COR-L47 (cell line): ENCODE results near the gene CAMKV.

Experiments used
- DNase-seq: peaks from one replicate; lab custom pipeline; 2025; lab: John Stamatoyannopoulos, UW

CAMKV gene

GRCh38 chr3:49896345-49896744 is 26.6 kb upstream of the CAMKV start:
- DNase-seq, result no peak

GRCh38 chr3:49895791-49896190 is 26.1 kb upstream of the CAMKV start:
- DNase-seq, result no peak

GRCh38 chr3:49889296-49889695 is 19.6 kb upstream of the CAMKV start:
- no peak for DNase-seq

- DNase-seq, result no peak
Observed at GRCh38 chr3:49886922-49887265, 17.2 kb upstream of the CAMKV start.

- no peak for DNase-seq
Observed at GRCh38 chr3:49883998-49884397, 14.3 kb upstream of the CAMKV start.

- DNase-seq, result no peak
Observed at GRCh38 chr3:49882166-49882565, 12.5 kb upstream of the CAMKV start.

- DNase-seq, result no peak
Observed at GRCh38 chr3:49880581-49881315, 11.0 kb upstream of the CAMKV start.

GRCh38 chr3:49879721-49880120 is 10.0 kb upstream of the CAMKV start:
- no peak for DNase-seq

GRCh38 chr3:49878686-49879085 is 9.0 kb upstream of the CAMKV start:
- no peak for DNase-seq

- DNase-seq, result no peak
Observed at GRCh38 chr3:49877716-49878115, 8.0 kb upstream of the CAMKV start.

GRCh38 chr3:49876567-49876966 is 6.9 kb upstream of the CAMKV start:
- DNase-seq, result no peak

- DNase-seq, result no peak
Observed at GRCh38 chr3:49873623-49874022, 3.9 kb upstream of the CAMKV start.

GRCh38 chr3:49872801-49873281 is 3.1 kb upstream of the CAMKV start:
- no peak for DNase-seq

GRCh38 chr3:49871531-49872153 is 1.9 kb upstream of the CAMKV start:
- no peak for DNase-seq

GRCh38 chr3:49868862-49869466 is 742 bp downstream of the CAMKV start:
- DNase-seq, result no peak

- DNase-seq, result no peak
Observed at GRCh38 chr3:49867871-49868321, 1.8 kb downstream of the CAMKV start.

- DNase-seq, result no peak
Observed at GRCh38 chr3:49867400-49867799, 2.3 kb downstream of the CAMKV start.

GRCh38 chr3:49865198-49865784 is 4.4 kb downstream of the CAMKV start:
- DNase-seq, result no peak

GRCh38 chr3:49864505-49864904 is 5.2 kb downstream of the CAMKV start:
- DNase-seq, result no peak

- no peak for DNase-seq
Observed at GRCh38 chr3:49859576-49860305, 10.0 kb downstream of the CAMKV start.

- DNase-seq, result peak; percentile 88
Observed at GRCh38 chr3:49856181-49857005, 13.3 kb downstream of the CAMKV start, which contains the start of gene TRAIP. Gene TRAIP, minus strand, starts transcription at chr3:49856564. Its CDS starts 111 bp downstream, at chr3:49856453.
